HG02623 (cell line): ENCODE results near the gene FLYWCH1.
A peak's percentile ranks its signal among the peaks of the same experiment; 100 is the strongest.

ENCODE experiments used
- ATAC-seq: cut with Tn5 transposase; IDR thresholded peaks from one replicate; pipeline ENCODE4 v1.9.1; 2021; ENCODE audit warnings: moderate library complexity; ENCODE audit not compliant: unreplicated experiment

FLYWCH1 gene

GRCh38 chr16:2980227-2981176 is 68.8 kb downstream of the FLYWCH1 start, which contains the start of gene PKMYT1:
Gene PKMYT1, minus strand, starts transcription at chr16:2980446. Its CDS starts 789 bp downstream, at chr16:2979657.
- ATAC-seq, result peak; percentile 65

- no peak for ATAC-seq
These were observed 69.6 kb downstream of the FLYWCH1 start for GRCh38 chr16:2981177-2981898.

- no peak for ATAC-seq
These were observed 70.1 kb downstream of the FLYWCH1 start for GRCh38 chr16:2981899-2982250.

GRCh38 chr16:2982402-2982801 is 70.7 kb downstream of the FLYWCH1 start:
- ATAC-seq, result no peak

- no peak for ATAC-seq
These were observed 72.0 kb downstream of the FLYWCH1 start for GRCh38 chr16:2983706-2984136.

GRCh38 chr16:2985462-2985861 is 73.7 kb downstream of the FLYWCH1 start:
- no peak for ATAC-seq

GRCh38 chr16:2985893-2986355 is 74.2 kb downstream of the FLYWCH1 start:
- no peak for ATAC-seq

- no peak for ATAC-seq
These were observed 75.0 kb downstream of the FLYWCH1 start for GRCh38 chr16:2986623-2987188.

- no peak for ATAC-seq
These were observed 75.6 kb downstream of the FLYWCH1 start for GRCh38 chr16:2987286-2987685.

GRCh38 chr16:2987833-2988232 is 76.1 kb downstream of the FLYWCH1 start:
- no peak for ATAC-seq

GRCh38 chr16:2988590-2989099 is 76.9 kb downstream of the FLYWCH1 start:
- no peak for ATAC-seq

- no peak for ATAC-seq
These were observed 79.2 kb downstream of the FLYWCH1 start for GRCh38 chr16:2990891-2991290.

- ATAC-seq, result no peak
These were observed 80.0 kb downstream of the FLYWCH1 start for GRCh38 chr16:2991566-2992261.

GRCh38 chr16:2992383-2993081 is 80.8 kb downstream of the FLYWCH1 start:
- ATAC-seq, result no peak

- ATAC-seq, result no peak
These were observed 84.6 kb downstream of the FLYWCH1 start for GRCh38 chr16:2996298-2996697.

- no peak for ATAC-seq
These were observed 88.2 kb downstream of the FLYWCH1 start for GRCh38 chr16:2999929-3000328.

- ATAC-seq, result no peak
These were observed 88.8 kb downstream of the FLYWCH1 start for GRCh38 chr16:3000540-3000939.
